Stimulated activated effector memory CD8-positive, alpha-beta T cell treated with anti-CD3 and anti-CD28 coated beads, Interleukin-12 subunit alpha, Interleukin-12 subunit beta, amount 100 ng/mL, for 72 hours (primary cell): ENCODE data around the gene ZNF792.
A peak's percentile ranks its signal among the peaks of the same experiment; 100 is the strongest.
"Not testable (repeated sequence)": the region's sequence is repeated elsewhere in the genome, so short reads cannot be mapped to it uniquely, and the experiment has no call there.

Experiments
- ATAC-seq: fragments of 150-1000 bp; cut with Tn5 transposase; 2 replicates; pipeline ENCODE4 v1.10.0; 2021
- DNase-seq, 2 donors: peaks; one replicate each; pipeline ENCODE4 v3.0.0; 2021 to 2022; ENCODE audit warnings: low spot score in 2 of 2
- H3K27ac Mint-ChIP-seq: one replicate; pipeline ENCODE4 v1.8.0; 2022; ENCODE audit warnings: mild to moderate bottlenecking, mixed read lengths
- H3K36me3 Mint-ChIP-seq: one replicate; pipeline ENCODE4 v1.8.0; 2022; ENCODE audit warnings: mild to moderate bottlenecking, mixed read lengths
- H3K4me1 Mint-ChIP-seq: one replicate; pipeline ENCODE4 v1.8.0; 2022; ENCODE audit warnings: mixed read lengths
- H3K4me3 Mint-ChIP-seq: one replicate; pipeline ENCODE4 v1.8.0; 2022; ENCODE audit warnings: mild to moderate bottlenecking, mixed read lengths
- H3K9me3 Mint-ChIP-seq: one replicate; pipeline ENCODE4 v1.8.0; 2022; ENCODE audit warnings: mixed read lengths

ZNF792 gene

GRCh38 chr19:34926361-34926684 lies 37.7 kb downstream of the ZNF792 start:
- no peak for ATAC-seq
- H3K36me3 Mint-ChIP-seq, result no peaks in the 10 kb centered on the region
- no peak overlapping the region for H3K27ac Mint-ChIP-seq
- no peak for DNase-seq
- no peaks in the 10 kb centered on the region for H3K9me3 Mint-ChIP-seq
- peak overlapping the region; percentile 91 for H3K4me3 Mint-ChIP-seq
- H3K4me1 Mint-ChIP-seq, result peaks cover 10% of the 10 kb centered on the region

- Mint-ChIP-seq H3K4me3 (no peak overlapping the region), H3K4me1 (peaks cover 10% of the 10 kb centered on the region), H3K27ac (no peak overlapping the region), H3K36me3 (no peaks in the 10 kb centered on the region), H3K9me3 (no peaks in the 10 kb centered on the region)
- DNase-seq (no peak), ATAC-seq (no peak)
These were observed 38.7 kb downstream of the ZNF792 start for GRCh38 chr19:34925278-34925855.

DNA sequence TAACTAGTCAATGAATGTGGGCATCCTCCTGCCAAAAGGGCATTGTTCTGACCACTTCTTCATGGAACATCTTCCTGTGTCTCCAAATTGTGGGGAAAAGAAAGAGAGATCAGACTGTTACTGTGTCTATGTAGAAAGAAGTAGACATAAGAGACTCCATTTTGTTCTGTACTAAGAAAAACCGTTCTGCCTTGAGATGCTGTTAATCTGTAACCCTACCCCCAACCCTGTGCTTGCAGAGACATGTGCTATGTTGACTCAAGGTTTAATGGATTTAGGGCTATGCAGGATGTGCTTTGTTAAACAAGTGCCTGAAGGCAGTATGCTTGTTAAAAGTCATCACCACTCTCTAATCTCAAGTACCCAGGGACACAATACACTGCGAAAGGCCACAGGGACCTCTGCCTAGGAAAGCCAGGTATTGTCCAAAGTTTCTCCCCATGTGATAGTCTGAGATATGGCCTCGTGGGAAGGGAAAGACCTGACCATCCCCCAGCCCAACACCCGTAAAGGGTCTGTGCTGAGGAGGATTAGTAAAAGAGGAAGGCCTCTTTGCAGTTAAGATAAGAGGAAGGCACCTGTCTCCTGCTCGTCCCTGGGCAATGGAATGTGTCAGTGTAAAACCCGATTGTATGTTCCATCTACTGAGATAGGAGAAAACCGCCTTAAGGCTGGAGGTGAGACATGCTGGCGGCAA lies 43.8 kb downstream of the ZNF792 start:
- H3K27ac Mint-ChIP-seq, result not testable (repeated sequence)

GRCh38 chr19:34918190-34918589 lies 45.8 kb downstream of the ZNF792 start:
- ATAC-seq, result no peak
- no peaks in the 10 kb centered on the region for H3K4me1 Mint-ChIP-seq
- H3K4me3 Mint-ChIP-seq, result no peak overlapping the region
- no peak overlapping the region for H3K27ac Mint-ChIP-seq
- no peak for DNase-seq
- no peaks in the 10 kb centered on the region for H3K36me3 Mint-ChIP-seq
- peaks cover 17% of the 10 kb centered on the region for H3K9me3 Mint-ChIP-seq

More for the DNA sequence above, 43.8 kb downstream of the ZNF792 start:
- not testable (repeated sequence) for H3K4me1 Mint-ChIP-seq, DNase-seq, H3K4me3 Mint-ChIP-seq, H3K36me3 Mint-ChIP-seq, ATAC-seq
- peaks cover 14% of the 10 kb centered on the region for H3K9me3 Mint-ChIP-seq

GRCh38 chr19:34917144-34917543 lies 46.9 kb downstream of the ZNF792 start:
- not testable (repeated sequence) for H3K4me3 Mint-ChIP-seq, H3K36me3 Mint-ChIP-seq, H3K4me1 Mint-ChIP-seq, DNase-seq, H3K27ac Mint-ChIP-seq, ATAC-seq
- H3K9me3 Mint-ChIP-seq, result peaks cover 17% of the 10 kb centered on the region

DNA sequence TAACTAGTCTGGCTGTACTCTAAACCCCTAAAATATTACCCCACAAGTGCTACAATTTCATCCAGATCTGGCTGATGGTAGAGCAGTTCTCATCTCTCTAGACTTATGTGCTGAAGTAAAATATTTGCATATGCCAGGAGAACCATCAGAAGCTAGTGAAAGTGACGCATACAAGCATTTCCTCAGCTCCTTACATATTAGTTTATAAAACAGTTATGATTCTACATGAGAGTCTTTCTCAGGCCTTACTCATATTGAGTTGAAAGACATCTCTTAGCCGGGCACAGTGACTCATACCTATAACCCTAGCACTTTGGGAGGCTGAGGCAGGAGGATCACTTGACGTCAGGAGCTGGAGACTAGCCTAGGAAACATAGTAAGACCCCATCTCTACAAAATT lies 53.3 kb downstream of the ZNF792 start:
- ATAC-seq (no peak), DNase-seq (no peak)
- peaks cover 6% of the 10 kb centered on the region for H3K9me3 Mint-ChIP-seq
- H3K36me3 Mint-ChIP-seq, result no peaks in the 10 kb centered on the region
- no peak overlapping the region for H3K27ac Mint-ChIP-seq
- H3K4me1 Mint-ChIP-seq, result peaks cover 9% of the 10 kb centered on the region
- H3K4me3 Mint-ChIP-seq, result no peak overlapping the region
